GM15510 (cell line): ENCODE data around the gene PSMB9.

Experiments used
- POLR2A ChIP-seq: IDR thresholded peaks from 3 replicates; pipeline ENCODE4 v1.6.1; 2011; ENCODE audit warnings: borderline replicate concordance; ENCODE audit not compliant: insufficient read length; ENCODE audit errors: extremely low read depth

Gene PSMB9

DNA sequence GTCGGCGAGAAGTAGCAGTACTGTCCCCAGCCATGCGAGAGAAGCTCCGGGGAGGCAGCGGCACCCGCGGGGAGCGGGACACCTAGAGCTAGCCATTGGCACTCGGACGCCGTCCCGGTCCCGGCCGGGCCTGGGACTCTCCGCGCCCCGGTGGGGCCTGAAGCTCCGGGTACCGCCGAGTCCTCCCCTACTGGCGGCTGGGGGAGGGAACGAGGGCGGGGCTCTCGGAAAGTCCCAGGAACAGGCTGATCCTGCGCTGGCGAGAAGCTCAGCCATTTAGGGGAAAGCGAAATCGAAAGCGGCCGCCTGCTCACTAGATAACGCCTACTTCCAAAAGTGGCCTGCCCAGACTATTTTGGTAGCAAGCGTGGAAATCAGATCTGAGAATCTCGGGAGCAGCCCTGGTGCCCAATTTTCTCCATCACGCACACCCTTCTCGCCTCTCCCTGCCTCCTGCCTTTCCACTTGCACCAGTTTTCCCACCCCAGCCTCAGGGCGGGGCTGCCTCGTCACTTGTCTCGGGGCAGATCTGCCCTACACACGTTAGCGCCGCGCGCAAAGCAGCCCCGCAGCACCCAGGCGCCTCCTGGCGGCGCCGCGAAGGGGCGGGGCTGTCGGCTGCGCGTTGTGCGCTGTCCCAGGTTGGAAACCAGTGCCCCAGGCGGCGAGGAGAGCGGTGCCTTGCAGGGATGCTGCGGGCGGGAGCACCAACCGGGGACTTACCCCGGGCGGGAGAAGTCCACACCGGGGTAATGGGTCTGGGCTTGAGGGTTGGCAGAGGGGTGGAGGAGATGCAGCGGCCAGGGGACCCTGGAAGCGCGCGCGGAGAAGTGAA lies at the start of gene PSMB9, which contains the start of gene TAP1:
TSS of gene PSMB9 (plus strand) at position 652 of the 835 bp plus-strand sequence. CDS start at position 690, 38 bp downstream.
TSS of gene TAP1 (minus strand) at position 164 of the 835 bp plus-strand sequence. CDS start at position 96, 68 bp downstream.
- peak; percentile 93 for TF ChIP-seq POLR2A

- TF ChIP-seq POLR2A = no peak
Measured at GRCh38 chr6:32807020-32807580, 46.9 kb upstream of the PSMB9 start.

- no peak for TF ChIP-seq POLR2A
Measured at GRCh38 chr6:32809171-32809570, 44.8 kb upstream of the PSMB9 start.

DNA sequence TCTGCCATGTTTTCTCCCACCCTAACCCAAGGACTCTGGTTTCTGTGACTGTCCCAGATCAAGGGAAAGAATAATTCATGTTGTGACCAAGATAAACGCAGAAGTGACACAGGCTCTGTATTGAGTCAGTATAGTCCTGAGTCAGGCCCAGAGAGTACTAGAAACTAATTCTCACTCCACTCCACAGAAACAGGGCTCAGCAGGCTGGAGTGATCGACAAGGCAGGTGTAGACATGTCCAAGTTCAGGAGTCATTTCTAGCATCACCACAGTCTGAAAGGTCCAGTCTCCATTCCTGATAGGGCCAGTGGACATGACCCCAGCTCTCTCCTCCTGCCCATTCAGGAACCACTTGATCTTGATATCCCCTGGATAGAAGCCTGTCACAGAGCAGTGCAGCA lies 39.8 kb upstream of the PSMB9 start:
- TF ChIP-seq POLR2A = no peak

DNA sequence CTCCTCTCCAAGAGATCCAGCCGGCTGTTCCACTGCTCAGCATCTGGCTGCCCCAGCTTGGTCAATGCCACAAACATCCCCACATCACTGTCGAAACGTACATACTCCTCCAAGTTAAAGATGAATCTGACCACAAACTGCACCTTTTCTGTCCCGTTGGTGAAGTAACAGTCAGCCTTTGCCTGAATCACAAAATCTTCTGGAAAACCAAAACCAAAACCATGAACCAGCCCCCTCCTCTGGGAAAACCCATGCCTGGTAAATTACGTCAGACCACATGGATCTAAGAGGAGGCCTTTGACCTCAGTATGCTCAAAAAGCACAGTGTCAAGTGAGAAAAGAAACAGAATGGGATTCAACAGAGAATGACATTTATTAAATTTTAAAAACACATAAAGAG lies 38.9 kb upstream of the PSMB9 start:
- TF ChIP-seq POLR2A = no peak

DNA sequence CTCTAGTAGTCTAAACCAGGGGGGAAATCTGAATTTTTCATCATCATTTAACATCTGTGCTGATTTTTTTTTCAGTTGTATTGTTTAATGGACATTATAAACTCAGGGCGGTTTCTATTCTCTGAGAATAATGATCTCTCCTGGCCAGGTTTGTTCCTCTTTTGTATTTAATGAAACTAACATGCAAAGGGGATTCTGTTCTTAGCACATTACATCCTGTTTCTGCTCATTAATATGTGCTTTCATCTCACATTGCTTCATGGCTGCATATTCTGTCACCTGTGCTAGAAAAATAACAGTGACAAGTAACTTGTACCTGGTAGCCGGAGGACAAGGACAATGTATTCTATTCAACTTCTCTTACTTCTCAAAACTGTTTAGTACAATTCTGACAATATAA lies 38.0 kb upstream of the PSMB9 start:
- no peak for TF ChIP-seq POLR2A

GRCh38 chr6:32816746-32817204 lies 37.2 kb upstream of the PSMB9 start, which contains the start of gene HLA-DOB:
TSS of gene HLA-DOB (minus strand) at chr6:32817002. CDS start at chr6:32816951, 51 bp downstream.
- no peak for TF ChIP-seq POLR2A

DNA sequence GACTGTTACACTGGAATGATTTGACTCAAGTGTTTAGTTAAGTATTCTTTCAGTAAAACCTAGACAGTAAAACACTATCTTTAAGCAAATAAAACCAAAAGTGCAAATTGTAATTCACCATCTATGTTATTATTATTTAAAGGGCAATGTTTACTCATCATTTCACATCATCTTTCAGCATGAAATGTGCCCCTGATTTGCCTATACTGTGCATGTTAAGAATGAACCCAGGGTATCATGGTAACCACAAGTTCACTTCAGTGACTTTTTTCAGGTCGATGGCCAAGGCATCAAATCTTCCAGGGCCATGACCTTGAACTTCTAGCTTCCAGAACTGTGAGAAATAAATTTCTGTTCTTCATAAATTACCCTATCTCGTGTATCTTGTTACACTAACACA lies 35.1 kb upstream of the PSMB9 start:
- no peak for TF ChIP-seq POLR2A

DNA sequence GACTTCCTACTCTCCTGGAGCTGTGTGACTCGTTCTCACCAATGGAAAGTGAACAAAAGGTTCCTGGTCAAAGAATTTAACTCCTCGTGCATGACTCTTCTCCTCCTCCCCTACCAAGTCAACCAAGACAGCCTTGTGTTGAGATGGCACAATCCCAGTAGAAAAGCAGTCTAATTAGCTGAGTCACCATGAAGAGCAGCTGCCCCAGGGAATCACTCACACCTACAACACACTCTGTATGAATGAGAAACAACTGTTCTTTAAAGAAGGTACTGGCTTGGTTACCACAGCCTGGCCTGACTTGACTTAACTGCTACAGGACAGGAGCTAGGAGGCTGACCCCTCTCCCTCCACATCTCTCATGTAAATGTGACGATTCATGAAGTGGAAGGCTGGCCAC lies 34.3 kb upstream of the PSMB9 start:
- no peak for TF ChIP-seq POLR2A

- TF ChIP-seq POLR2A = no peak
Measured at GRCh38 chr6:32825966-32826365, 28.0 kb upstream of the PSMB9 start.

- TF ChIP-seq POLR2A = no peak
Measured at GRCh38 chr6:32827025-32827424, 27.0 kb upstream of the PSMB9 start.

- no peak for TF ChIP-seq POLR2A
Measured at GRCh38 chr6:32829495-32829894, 24.5 kb upstream of the PSMB9 start.

- TF ChIP-seq POLR2A = no peak
Measured at GRCh38 chr6:32830017-32830416, 24.0 kb upstream of the PSMB9 start.

- TF ChIP-seq POLR2A = no peak
Measured at GRCh38 chr6:32830936-32831335, 23.1 kb upstream of the PSMB9 start.

DNA sequence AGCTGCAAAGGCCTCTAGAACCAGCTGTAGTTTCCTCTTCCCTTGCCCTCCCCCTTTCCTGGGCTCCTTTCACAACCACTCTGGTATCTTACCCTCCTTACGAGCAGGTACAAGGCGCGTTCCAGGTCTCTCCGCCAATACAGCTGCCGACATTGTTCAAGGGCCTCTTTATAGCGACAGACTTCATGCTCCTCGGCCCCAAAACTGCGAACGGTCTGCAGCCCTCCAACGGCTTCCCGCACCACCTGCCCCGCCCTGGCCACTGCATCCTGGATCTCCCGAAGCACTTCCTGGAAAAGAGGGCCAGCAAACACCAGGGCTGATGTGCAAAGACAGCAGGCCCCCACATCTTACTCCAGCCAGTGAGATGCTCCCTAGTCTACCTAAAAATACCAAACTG lies 21.5 kb upstream of the PSMB9 start:
- no peak for TF ChIP-seq POLR2A

DNA sequence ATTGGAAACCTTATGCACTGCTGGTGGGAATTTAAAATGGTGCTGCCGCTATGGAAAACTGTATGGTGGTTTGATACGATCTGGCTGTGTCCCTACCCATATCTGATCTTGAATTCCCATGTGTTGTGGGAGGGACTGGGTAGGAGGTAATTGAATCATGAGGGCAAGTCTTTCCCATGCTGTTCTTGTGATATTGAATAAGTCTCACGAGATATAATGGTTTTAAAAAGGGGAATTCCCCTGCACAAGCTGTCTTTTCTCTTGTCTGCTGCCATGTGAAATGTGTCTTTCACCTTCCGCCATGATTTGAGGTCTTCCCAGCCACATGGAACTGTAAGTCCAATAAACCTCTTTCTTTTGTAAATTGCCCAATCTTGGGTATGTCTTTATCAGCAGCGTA lies 20.3 kb upstream of the PSMB9 start:
- TF ChIP-seq POLR2A = no peak
